HG03060 (cell line): Measurements from ENCODE around the gene MB21D2.

ENCODE experiments used
- ATAC-seq: cut with Tn5 transposase; IDR thresholded peaks from one replicate; pipeline ENCODE4 v1.9.1; 2021; ENCODE audit warnings: low read depth, moderate number of reproducible peaks; ENCODE audit not compliant: unreplicated experiment

Gene MB21D2

DNA sequence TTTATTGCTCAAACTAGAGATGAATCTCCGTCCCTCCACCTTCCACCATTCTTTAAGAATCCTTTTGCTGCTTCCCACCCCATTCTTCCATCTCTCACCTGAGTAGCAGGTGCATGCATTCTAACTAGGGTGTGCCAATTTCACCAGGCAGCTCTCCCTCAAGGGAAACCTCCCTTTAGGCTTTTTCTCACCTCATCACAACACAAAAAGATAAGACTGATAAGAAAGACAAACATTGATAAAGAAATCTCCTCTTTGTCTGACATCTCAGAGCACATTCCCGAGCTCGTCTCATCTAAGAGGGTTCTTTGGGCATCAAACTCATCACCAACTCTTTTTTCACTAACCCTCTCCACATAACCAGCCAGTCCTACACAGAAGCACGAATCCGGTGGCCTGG lies 23.0 kb downstream of the MB21D2 start:
- no peak for ATAC-seq

DNA sequence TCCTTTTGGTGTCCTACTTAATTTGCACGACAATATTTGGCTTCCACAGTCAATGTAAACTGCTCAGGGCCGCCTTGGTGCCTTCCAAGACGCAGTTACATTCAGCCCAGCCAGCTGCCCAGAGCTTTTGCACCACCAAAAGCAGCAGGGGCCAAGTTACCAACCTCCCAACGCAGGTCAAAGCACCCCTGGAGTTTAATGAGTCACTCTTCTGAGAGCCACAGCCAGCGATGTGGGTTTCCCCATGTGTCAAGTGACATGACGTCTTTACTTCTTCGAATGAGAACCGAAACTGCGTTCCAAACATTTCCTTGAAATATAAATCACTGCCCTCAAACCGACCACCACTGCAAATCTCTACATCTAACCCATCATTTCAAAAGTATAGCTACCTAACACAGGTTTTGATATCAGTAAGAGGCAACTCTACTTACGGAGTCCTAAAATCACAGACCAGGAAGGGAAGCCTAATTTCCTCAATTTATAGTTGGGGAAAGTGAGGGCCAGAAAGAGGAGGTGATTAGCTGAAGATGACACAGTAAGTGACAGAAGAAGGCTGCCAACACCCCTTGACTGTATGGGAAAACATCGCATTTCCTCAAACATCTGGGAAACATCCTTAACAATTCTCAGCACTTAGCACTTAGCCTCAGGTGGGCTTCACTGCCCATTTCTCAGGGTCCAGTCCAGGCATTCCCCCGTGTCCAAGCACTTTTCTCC lies 24.5 kb downstream of the MB21D2 start:
- ATAC-seq, result peak; percentile 97

DNA sequence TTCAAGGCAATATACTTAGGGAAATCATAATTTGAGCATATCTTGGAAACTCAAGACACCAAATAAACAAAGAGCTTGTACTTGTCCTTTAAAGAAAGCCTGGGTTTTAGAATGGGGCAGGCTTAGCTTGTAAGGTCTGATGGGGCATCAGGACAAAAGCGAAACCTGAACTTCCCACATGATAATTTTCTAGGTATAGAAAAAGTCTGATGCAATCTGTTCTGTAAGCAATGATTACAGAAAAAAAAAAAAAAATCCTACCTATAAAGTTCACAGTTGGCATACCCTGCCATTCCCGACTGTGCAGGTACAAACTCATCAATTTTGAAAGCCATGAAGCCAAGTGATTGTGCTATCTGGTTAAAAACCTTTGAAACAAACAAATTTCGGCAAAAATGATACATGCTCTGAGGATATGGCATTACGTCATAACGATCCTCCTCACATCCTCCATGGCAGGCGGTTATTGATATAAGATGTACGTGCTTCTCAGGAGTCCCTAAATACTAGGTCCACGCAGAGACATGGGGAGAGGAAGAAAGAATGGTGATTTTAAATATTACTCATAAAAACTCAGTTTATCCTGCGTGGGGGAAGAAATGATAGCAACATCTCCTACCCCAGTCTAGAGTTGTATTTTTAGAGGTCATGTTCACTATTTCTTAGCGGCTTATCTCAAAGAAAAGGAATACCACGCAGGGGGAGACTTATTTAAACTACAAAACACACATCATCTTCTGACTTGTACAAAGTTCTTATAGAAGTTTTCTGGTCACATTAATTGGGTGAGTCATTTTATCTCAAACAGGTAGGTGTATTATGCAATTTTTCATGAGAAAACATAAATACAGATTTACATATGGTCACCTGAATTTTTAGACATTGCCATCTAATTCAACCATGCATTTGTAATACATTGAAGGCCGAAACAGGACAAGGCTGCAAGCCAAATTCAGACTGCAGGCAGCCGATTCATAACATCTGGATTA lies 27.0 kb downstream of the MB21D2 start:
- ATAC-seq, result no peak

DNA sequence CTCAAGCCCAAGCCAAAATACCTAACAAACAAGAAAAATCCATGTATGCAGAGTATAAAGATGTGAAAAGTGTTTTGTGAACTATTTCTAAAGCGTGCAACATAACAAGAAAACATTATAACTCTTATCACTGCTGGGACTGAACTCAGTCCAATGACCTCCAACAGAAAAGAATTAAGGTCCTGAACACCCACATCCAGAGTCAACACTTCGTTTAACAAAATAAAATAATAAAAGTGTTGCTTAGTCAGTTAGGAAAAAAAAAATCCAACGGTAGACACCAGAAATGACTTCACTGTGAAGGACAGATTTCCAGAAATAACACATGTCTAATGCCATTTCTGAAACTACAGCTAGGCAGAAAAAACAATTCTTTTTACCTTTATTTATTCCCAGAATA lies 28.0 kb downstream of the MB21D2 start:
- ATAC-seq, result no peak

DNA sequence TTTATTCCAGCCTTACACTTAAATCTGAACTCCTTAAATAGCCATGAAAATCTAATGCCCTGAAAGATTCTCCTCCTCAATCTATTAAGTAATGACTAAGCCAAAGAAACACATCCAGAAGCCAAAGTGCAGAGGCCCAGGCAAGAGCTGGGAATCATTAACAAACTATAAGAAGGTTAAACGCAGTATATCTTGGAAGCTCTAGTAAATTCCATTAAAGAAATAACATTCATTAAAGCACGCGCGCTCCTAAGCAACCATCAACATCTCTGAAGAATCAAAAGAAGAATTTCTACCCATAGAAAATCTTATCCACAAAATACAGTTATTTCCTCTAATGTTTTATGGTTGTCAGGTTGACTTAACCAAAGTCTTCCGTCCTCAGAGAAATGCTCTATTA lies 29.5 kb downstream of the MB21D2 start:
- ATAC-seq, result no peak

DNA sequence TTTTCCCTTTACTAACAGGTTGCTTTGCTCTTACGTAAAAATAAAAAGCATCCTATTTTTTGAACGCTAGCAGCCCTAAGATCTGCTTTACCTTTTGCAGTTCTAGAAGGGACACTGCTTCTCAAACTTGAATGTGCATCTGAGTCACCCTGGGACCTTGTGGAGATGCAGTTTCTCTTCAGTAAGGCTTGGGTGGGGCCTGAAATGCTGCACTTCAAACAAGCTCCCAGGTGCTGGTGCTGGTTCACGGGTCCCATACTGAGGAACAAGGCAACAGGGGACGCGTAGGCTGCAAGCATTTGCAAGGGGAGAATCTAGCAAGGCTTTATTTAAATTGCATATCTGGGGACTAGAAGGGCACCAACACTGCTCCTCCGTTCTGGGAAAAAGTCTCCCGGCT lies 30.0 kb downstream of the MB21D2 start:
- ATAC-seq, result no peak

DNA sequence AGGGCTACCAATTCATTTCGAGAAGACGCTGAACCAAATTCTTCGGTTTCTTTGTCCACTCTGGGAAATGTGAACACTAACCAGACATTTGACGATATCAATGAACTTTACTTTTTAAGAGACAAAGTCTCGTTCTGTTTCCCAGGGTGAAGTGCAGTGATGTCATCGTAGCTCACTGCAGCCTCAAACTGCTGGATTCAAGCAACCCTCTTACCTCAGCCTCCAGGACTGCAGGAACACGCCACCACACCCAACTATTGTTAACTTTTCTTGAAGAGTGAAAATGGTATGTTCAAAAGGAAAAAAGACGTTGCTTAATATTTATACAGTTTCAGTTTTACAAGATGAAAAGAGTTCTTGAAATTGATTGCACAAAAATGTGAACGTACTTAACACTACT lies 30.6 kb downstream of the MB21D2 start:
- ATAC-seq, result no peak

- no peak for ATAC-seq
Measured at GRCh38 chr3:192884777-192885773, 32.6 kb downstream of the MB21D2 start.

DNA sequence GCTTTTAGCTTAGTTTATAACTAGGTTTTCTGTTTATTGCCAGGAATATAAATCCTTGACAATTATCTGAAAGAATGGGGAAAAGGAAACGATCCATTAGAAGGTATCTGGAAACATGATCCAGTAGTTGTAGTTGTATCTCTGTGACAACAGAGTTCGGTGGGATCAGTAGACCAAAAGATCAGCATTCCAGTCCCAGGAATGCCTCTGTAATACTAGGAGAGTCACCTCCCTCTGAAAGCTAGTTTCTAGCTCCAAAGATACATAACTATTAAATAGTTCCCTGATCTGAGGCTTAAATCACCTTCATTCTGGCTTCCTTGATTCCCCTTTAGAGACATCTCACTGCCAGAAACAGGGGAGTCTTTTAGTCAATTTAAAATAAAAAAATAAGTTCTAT lies 34.1 kb downstream of the MB21D2 start:
- no peak for ATAC-seq

DNA sequence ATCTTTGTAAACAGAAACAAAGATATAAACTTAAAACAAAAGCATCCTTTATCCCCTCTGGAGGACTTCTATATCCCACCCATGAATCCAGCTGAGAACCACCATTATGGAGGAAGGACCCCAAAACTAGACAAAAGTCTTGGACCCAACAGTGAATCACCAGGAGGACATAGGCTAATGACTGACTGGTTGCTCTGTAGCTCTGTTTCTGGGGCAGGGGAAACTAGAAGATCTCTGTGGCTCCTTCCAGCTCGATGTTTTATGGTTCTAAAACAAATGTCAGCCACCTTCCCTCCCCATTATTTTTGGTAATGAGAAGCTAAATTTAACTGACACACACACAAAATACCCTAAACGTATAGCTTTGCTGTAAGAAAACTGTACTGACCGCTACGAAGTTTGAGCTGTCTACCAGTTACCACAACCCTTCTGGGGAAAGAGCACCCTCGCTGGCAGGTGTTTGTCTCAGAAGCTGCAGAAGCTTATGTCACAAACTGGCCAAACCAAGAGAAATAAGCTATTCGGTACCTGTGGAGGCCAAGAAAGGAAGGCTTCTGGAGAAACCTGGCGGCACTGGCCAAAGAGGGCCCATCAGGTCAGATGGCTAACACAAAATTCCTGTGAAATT lies 36.4 kb downstream of the MB21D2 start:
- no peak for ATAC-seq

DNA sequence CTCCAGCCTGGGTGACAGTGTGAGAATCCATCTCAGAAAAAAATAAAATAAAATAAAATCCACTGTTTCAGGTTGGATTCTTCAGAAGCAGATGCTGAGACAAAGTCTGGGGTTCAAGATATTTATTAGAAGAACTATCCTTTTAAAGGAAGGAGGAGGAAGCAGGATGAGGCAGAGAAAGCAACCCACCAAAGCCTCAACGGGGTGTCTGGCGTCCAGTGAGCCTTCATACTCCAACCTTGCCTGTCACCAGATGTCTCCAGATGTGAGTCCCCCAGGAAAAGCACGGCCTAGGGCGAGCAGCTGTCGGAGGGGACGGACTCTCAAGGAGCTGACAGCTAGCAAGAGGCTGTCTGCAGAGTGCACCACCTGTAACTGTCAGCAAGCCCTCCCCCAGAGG lies 37.3 kb downstream of the MB21D2 start:
- no peak for ATAC-seq

DNA sequence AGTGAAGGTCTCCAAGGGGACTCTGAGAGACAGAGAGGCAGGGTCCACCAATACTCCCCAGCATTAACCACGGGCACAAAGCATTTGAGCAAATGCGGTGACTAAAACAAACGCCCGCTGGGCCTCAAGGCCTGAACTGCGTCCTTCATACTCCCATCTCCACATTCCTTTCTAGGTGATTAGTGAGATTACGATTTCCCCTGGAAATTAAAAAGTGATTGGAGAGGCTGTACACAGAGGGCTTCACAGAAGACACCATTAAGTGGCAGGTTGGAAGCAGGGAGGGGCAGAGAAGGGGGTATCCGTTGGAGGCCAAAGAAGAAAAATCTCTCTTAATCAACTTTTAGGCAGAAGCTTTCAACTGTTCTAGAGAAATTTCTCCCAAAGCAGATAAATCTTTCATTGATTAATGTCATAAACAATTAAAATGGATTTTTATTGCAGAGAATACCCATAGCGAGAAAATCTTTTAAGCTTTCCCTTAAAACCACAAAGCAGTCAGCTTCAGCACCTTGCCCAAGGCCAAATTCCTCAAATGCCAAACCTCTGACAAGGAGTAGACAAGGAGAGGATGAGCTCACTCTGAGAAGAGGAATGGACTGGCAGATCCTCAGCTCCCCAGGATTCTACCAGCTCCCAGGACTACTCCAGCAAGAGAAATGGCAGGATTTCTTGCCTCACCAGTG lies 38.2 kb downstream of the MB21D2 start:
- ATAC-seq, result no peak

- ATAC-seq, result no peak
Measured at GRCh38 chr3:192875971-192876565, 41.6 kb downstream of the MB21D2 start.

DNA sequence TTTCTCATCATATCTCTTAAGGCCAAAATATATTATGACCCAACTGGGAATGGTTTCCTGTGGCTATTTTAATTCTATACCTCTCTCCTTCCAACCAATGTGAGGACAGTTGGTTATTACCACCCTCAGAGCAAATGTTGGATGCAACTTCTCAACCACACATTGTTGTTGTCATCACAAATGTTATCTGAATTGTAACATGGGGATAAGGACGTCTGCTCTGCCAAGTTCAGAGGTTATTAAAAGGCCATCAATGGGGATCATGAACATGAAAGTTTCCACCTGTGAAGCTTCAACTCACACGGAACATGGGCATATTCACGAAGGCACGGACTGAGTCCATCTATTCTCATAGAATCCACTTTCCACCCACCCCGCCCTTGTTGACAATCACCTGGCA lies 46.8 kb downstream of the MB21D2 start:
- no peak for ATAC-seq

DNA sequence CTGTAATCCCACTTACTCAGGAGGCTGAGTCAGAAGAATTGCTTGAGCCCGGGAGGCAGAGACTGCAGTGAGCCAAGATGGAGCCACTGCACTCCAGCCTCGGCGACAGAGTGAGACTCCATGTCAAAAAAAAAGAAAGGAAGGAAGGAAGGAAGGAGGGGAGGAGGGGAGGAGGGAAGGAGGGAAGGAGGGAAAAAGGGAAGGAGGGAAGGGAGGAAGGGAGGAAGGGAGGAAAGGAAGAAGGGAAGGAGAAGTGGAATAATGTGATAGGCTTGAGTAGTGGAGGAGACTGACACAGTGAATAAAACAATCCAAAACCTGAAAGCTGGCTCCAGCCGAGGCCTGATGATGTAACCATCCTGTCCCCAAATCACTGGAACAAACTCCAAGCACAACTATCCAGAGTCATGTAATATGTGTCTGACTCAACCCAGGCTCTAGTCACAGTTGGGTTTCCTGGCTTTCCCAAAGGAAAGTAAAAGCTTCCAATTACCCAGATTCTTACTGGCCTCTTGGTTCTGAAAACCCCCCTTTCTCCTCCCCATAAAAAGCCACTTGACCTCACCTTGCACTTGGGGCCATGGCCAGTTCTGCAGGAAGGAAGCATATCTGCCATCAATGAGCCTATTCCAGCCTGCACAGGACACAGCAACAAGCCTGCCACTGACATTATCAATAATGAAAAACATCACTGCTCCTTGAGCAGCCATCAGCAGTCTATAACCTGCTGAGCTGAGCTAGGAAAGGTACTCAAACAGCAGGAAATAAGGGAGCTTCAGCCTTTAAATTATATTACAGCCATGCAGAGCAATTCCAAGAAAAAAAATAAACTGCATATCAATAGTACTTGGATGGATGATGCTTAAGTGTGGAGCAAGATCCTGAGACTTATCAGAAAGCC lies 48.3 kb downstream of the MB21D2 start:
- no peak for ATAC-seq

- ATAC-seq, result no peak
Measured at GRCh38 chr3:192867645-192868044, 50.0 kb downstream of the MB21D2 start.

- ATAC-seq, result no peak
Measured at GRCh38 chr3:192866804-192867203, 50.9 kb downstream of the MB21D2 start.

DNA sequence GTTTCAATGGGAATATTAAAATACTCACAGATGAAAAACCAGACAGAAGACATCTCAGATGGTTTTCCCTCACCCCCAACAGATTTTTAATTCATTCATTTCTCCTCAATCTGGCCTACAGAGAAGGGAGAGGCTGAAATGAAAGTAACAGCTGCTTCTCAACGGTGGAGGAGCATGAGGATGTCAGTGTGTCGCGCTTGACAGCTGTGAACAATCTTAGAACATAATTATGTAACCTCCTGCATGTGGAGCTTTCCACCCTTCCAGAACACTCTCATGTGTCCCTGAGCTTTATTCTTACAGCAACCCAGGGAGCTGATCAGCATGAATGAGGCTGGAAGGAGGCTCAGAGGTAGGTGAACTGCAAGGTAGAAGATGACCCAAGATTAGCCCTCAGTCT lies 52.7 kb downstream of the MB21D2 start:
- no peak for ATAC-seq
